Panc1 (cell line): ENCODE measurements around the gene BTD. TPM values are rescaled to one million over a fixed set of nuclear protein-coding genes. Genes with fewer than 3 reads are reported as not detected.
"Not testable (repeated sequence)": the region's sequence is repeated elsewhere in the genome, so short reads cannot be mapped to it uniquely, and the experiment has no call there.

Experiments used
- ATAC-seq: fragments of 200-7000 bp; cut with Tn5 transposase; 2 replicates; pipeline ENCODE4 v1.9.1; 2020; ENCODE audit warnings: mild to moderate bottlenecking, moderate library complexity
- BruUV-seq: library from RNA; stranded (reverse); fragments of 400-500 nt; replicated peaks from 2 replicates; lab custom pipeline; 2021; lab: Mats Ljungman, UMichigan
- CTCF ChIA-PET: fragments of 300-600 bp; sonication (Branson Sonifier 250); formaldehyde crosslinking; loops from one replicate; lab custom pipeline; 2022; ENCODE audit warnings: antibody characterized with exemption; lab: Charles Lee
- POLR2A ChIA-PET: fragments of 300-600 bp; sonication (Branson Sonifier 250); formaldehyde crosslinking; loops from one replicate; lab custom pipeline; 2022; ENCODE audit warnings: antibody characterized with exemption; lab: Charles Lee
- DNase-seq: peaks from one replicate; pipeline ENCODE4 v3.0.0-alpha.2; 2010; ENCODE audit warnings: low read depth, low spot score
- H3K27ac ChIP-seq: 2 replicates; pipeline ENCODE4 v1.5.1; 2011; ENCODE audit warnings: mild to moderate bottlenecking, low read length, inconsistent platforms
- H3K27me3 ChIP-seq: fragments of 200-500 bp; sonication (Bioruptor generic); 2 replicates; pipeline ENCODE4 v1.6.0; 2014; ENCODE audit warnings: low read length, inconsistent platforms; ENCODE audit not compliant: control insufficient read depth, insufficient read depth
- H3K36me3 ChIP-seq: fragments of 200-500 bp; sonication (Bioruptor generic); 2 replicates; pipeline ENCODE4 v1.5.1; 2014; ENCODE audit warnings: inconsistent platforms, mild to moderate bottlenecking, low read length, moderate library complexity; ENCODE audit not compliant: control insufficient read depth, insufficient read depth
- H3K4me1 ChIP-seq: 2 replicates; pipeline ENCODE4 v1.5.1; 2011; ENCODE audit warnings: inconsistent platforms, mild to moderate bottlenecking, low read length, moderate library complexity; ENCODE audit not compliant: control insufficient read depth, insufficient read depth
- H3K4me3 ChIP-seq, 2 experiments: 2 replicates each; pipeline ENCODE4 v1.5.1; 2011 to 2012; ENCODE audit warnings: low read depth in 2 of 2, low read length in 2 of 2, mild to moderate bottlenecking in 2 of 2, inconsistent platforms in 1 of 2, moderate library complexity in 1 of 2
- H3K9me3 ChIP-seq: fragments of 200-500 bp; sonication (Bioruptor generic); 2 replicates; pipeline ENCODE4 v1.5.1; 2014; ENCODE audit warnings: low read depth, mild to moderate bottlenecking, inconsistent platforms, low read length, moderate library complexity; ENCODE audit not compliant: control insufficient read depth, insufficient read depth
- CTCF ChIP-seq: fragments of 450-650 bp; IDR thresholded peaks from 2 replicates; pipeline ENCODE4 v1.5.1; 2017; ENCODE audit warnings: mild to moderate bottlenecking
- POLR2AphosphoS5 ChIP-seq: IDR thresholded peaks from 2 replicates; pipeline ENCODE4 v1.6.1; 2012; ENCODE audit warnings: mild to moderate bottlenecking, low read depth, low read length, moderate library complexity
- REST ChIP-seq, 2 experiments: IDR thresholded peaks; 2 replicates each; pipeline ENCODE4 v1.6.1; 2011 to 2012; ENCODE audit warnings: low read depth in 2 of 2, control low read depth in 1 of 2, low read length in 1 of 2, mild to moderate bottlenecking in 1 of 2, moderate library complexity in 1 of 2; ENCODE audit not compliant: insufficient read depth in 1 of 2
- SIN3A ChIP-seq: IDR thresholded peaks from 2 replicates; pipeline ENCODE4 v1.6.1; 2012; ENCODE audit warnings: low read depth, mild to moderate bottlenecking, low read length, moderate library complexity, borderline replicate concordance; ENCODE audit not compliant: insufficient read depth
- TCF7L2 ChIP-seq: IDR thresholded peaks from 2 replicates; pipeline ENCODE4 v1.6.1; 2011; ENCODE audit warnings: mild to moderate bottlenecking, low read depth, low read length, inconsistent platforms
- in situ Hi-C: cut with HindIII; loops from 2 replicates; pipeline ENCODE4 v1.10.0; 2016; ENCODE audit warnings: low sequenced_read_pairs, low pct_unique_long_range_greater_than_20kb
- intact Hi-C: fragments of 100-400 bp; cut with micrococcal nuclease; formaldehyde crosslinking; loops from one replicate; pipeline ENCODE4 v1.10.0; 2022; ENCODE audit not compliant: unreplicated experiment
- total RNA-seq: library from RNA; stranded (reverse); gene quantifications from one replicate; pipeline ENCODE4 v1.2.1, GENCODE V29; 2021; ENCODE audit not compliant: unreplicated experiment

The BTD gene
- total RNA-seq, 1 experiment from 2014 or later: 22.7 TPM

GRCh38 chr3:15602146-15602536 lies 596 bp downstream of the BTD start:
- H3K9me3 ChIP-seq: no peaks in the 10 kb centered on the region

GRCh38 chr3:15602816-15603215 lies 1.3 kb downstream of the BTD start:
- H3K4me1 ChIP-seq: peaks cover 26% of the 10 kb centered on the region
- H3K27me3 ChIP-seq, DNase-seq, H3K36me3 ChIP-seq, in situ Hi-C loops, H3K9me3 ChIP-seq, BruUV-seq, intact Hi-C loops, ATAC-seq, POLR2A ChIA-PET, CTCF ChIA-PET: not testable (repeated sequence)
- peak overlapping the region; percentile 96 for H3K27ac ChIP-seq
- peak overlapping the region; percentile 97 to 98 for H3K4me3 ChIP-seq

More at GRCh38 chr3:15602146-15602536, 596 bp downstream of the BTD start:
- TSS peak; percentile 90 for BruUV-seq
- H3K36me3 ChIP-seq: peaks cover 9% of the 10 kb centered on the region
- ChIA-PET POLR2A (no interaction called here), CTCF (no interaction called here)
- peak; percentile 33 for ATAC-seq
- in situ Hi-C loops: no loop called here
- peak overlapping the region; percentile 97 to 98 for H3K4me3 ChIP-seq
- H3K27me3 ChIP-seq: no peaks in the 10 kb centered on the region
- TF ChIP-seq REST (IDR thresholded peaks at IDR 0.05; ENCODE audit: insufficient read depth in 1 of 2, low read depth in 2 of 2, low read length in 1 of 2) (no peak), POLR2AphosphoS5 (no peak), TCF7L2 (no peak), SIN3A (no peak), CTCF (no peak)
- DNase-seq: no peak
- peak overlapping the region; percentile 96 for H3K27ac ChIP-seq
- H3K4me1 ChIP-seq: peaks cover 20% of the 10 kb centered on the region
- intact Hi-C loops: no loop called here

- ATAC-seq, H3K27ac ChIP-seq, intact Hi-C loops, H3K4me3 ChIP-seq, H3K36me3 ChIP-seq, H3K27me3 ChIP-seq, CTCF ChIA-PET, DNase-seq, in situ Hi-C loops, BruUV-seq, POLR2A ChIA-PET, H3K9me3 ChIP-seq: not testable (repeated sequence)
- H3K4me1 ChIP-seq: peaks cover 30% of the 10 kb centered on the region
Measured at GRCh38 chr3:15604584-15604983, 3.0 kb downstream of the BTD start.
